ENCODE results near the gene SYTL5.

SYTL5 gene

DNA sequence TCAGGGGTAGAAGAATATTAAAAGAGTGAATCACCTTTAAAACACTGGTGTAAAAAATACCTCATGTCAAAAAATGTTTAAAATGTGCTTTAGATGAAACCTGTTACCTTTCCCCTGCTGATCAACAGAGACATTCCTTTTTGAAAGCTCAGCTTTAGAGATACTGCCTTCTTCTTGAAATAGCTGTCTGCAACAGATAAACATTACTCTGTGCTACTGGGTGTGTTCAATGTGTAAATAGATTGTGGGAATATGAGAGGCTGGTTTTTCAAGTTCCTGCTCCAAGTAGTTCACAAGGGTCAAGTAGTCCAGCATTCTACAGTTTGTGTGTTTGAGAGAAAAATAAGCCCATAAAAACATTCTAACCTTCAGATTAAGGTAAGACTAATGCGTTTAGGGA is at the start of gene SYTL5:
Gene SYTL5 (plus strand): TSS at position 263 of the 400 bp plus-strand sequence. CDS start 27,337 bp downstream, outside the sequence.
- DNase-seq (ENCODE audit: low read depth), result no peak
- no peak within 1 kb of the TSS for H3K4me3 ChIP-seq (ENCODE audit: low read length)
- TF ChIP-seq, protein P1, sequence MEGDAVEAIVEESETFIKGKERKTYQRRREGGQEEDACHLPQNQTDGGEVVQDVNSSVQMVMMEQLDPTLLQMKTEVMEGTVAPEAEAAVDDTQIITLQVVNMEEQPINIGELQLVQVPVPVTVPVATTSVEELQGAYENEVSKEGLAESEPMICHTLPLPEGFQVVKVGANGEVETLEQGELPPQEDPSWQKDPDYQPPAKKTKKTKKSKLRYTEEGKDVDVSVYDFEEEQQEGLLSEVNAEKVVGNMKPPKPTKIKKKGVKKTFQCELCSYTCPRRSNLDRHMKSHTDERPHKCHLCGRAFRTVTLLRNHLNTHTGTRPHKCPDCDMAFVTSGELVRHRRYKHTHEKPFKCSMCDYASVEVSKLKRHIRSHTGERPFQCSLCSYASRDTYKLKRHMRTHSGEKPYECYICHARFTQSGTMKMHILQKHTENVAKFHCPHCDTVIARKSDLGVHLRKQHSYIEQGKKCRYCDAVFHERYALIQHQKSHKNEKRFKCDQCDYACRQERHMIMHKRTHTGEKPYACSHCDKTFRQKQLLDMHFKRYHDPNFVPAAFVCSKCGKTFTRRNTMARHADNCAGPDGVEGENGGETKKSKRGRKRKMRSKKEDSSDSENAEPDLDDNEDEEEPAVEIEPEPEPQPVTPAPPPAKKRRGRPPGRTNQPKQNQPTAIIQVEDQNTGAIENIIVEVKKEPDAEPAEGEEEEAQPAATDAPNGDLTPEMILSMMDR (conservative IDR thresholded peaks at IDR 0.05; ENCODE audit: low read depth, low read length), result no peak

GRCh38 chrX:37958525-37959211 is 47.7 kb upstream of the SYTL5 start:
- peak; percentile 9 for DNase-seq (ENCODE audit: low read depth)

DNA sequence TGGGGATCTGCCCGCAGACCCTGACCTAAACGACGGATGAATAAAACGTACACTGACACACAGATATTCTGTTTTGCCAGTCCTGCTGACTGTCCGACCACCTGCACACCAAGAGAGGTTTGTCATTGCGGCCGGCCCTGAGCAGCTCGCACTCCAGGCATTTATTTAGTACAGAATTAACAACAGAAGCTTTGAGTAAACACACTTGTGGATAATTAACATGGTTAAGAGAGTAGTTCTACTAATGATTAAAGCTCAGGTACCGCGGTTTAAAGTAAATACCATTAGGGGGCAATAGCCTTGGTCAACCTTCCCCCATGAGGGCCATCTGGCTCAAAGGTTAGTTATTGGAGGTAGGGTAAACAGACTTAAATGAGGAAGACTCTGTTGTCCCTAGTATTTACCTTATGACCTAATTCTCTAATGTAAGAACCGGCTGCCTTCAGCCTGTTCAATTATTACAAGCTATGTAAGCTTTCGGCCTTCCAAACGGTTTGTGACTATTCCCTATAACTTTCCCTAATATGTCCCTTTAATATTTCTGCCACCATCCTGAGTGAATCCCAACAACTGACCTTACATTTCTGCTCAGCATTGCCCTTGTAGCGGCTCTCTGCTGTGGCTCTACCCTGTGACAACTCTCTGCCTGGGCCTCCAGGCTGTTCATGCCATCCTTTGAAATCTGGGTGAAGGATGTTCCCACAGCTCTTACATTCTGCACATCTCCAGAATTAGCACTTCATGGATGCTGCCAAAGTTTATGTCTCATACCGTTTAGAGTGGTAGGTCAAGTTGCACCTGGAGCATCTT is 46.9 kb upstream of the SYTL5 start:
- TF ChIP-seq, protein P1 (conservative IDR thresholded peaks at IDR 0.05; ENCODE audit: low read depth, low read length), result no peak
- no peak overlapping the region for H3K4me3 ChIP-seq (ENCODE audit: low read length)
- DNase-seq (ENCODE audit: low read depth), result no peak

More at GRCh38 chrX:37958525-37959211, 47.7 kb upstream of the SYTL5 start:
- TF ChIP-seq, protein P1 (conservative IDR thresholded peaks at IDR 0.05; ENCODE audit: low read depth, low read length), result no peak
- no peak overlapping the region for H3K4me3 ChIP-seq (ENCODE audit: low read length)

- TF ChIP-seq, protein P1 (conservative IDR thresholded peaks at IDR 0.05; ENCODE audit: low read depth, low read length), result no peak
- no peak overlapping the region for H3K4me3 ChIP-seq (ENCODE audit: low read length)
- no peak for DNase-seq (ENCODE audit: low read depth)
These were observed 45.2 kb upstream of the SYTL5 start for GRCh38 chrX:37961118-37961517.

- no peak overlapping the region for H3K4me3 ChIP-seq (ENCODE audit: low read length)
- no peak for DNase-seq (ENCODE audit: low read depth)
- TF ChIP-seq, protein P1 (conservative IDR thresholded peaks at IDR 0.05; ENCODE audit: low read depth, low read length), result no peak
These were observed 38.6 kb upstream of the SYTL5 start for GRCh38 chrX:37967714-37968113.

- H3K4me3 ChIP-seq (ENCODE audit: low read length), result no peak overlapping the region
- no peak for DNase-seq (ENCODE audit: low read depth)
- TF ChIP-seq, protein P1 (conservative IDR thresholded peaks at IDR 0.05; ENCODE audit: low read depth, low read length), result no peak
These were observed 30.9 kb upstream of the SYTL5 start for GRCh38 chrX:37975421-37975820.
